Prostate gland (tissue), 2 donors: ENCODE measurements around the gene APBA2. TPM values are rescaled to one million over a fixed set of nuclear protein-coding genes. Genes with fewer than 3 reads are reported as not detected.

Experiments
- DNase-seq: peaks from one replicate; pipeline ENCODE4 v3.0.0-alpha.2; 2019; ENCODE audit warnings: low spot score
- H3K27ac ChIP-seq, 2 donors: fragments of 200-600 bp; sonication (generic); 2 replicates each; pipeline ENCODE4 v1.5.1; 2017 to 2019
- H3K27me3 ChIP-seq: fragments of 200-600 bp; sonication (generic); replicated peaks from 2 replicates; pipeline ENCODE4 v1.5.1; 2019; ENCODE audit not compliant: insufficient read depth
- H3K36me3 ChIP-seq, 2 donors: fragments of 200-600 bp; sonication (generic); 1 replicate in 1 of 2; 2 replicates in 1 of 2; pipeline versions ENCODE4 v1.5.1 to v1.8.1; 2017 to 2019
- H3K4me1 ChIP-seq: fragments of 200-600 bp; sonication (generic); replicated peaks from 2 replicates; pipeline ENCODE4 v1.5.1; 2019
- H3K4me3 ChIP-seq, 2 donors: fragments of 200-600 bp; sonication (generic); 2 replicates each; pipeline ENCODE4 v1.5.1; 2017 to 2019
- H3K9me3 ChIP-seq: fragments of 200-600 bp; sonication (generic); 2 replicates; pipeline ENCODE4 v1.5.1; 2017
- POLR2A ChIP-seq: fragments of 450-650 bp; IDR thresholded peaks from one replicate; pipeline ENCODE4 v1.6.1; 2016; ENCODE audit warnings: antibody characterized with exemption, mild to moderate bottlenecking
- POLR2AphosphoS5 ChIP-seq: sonication (generic); formaldehyde crosslinking; IDR thresholded peaks from one replicate; pipeline ENCODE4 v1.6.1; 2017; ENCODE audit warnings: antibody characterized with exemption
- WGBS: methylation state at CpG from one replicate; pipeline ENCODE4 v1.1.5; 2018; 5-methylcytosine and 5-hydroxymethylcytosine counted together
- intact Hi-C: fragments of 100-400 bp; cut with DNase I; formaldehyde crosslinking; loops from one replicate; pipeline ENCODE4 v1.14.2; 2022
- total RNA-seq, 2 donors: library from RNA; depleted of rRNA; stranded (reverse); fragments of >200 nt; gene quantifications; one replicate each; pipeline ENCODE4 v1.1.0, GENCODE V29; 2016
- TF ChIP-seq, protein P1 (sequence below), 4 experiments: fragments of 200-600 bp in 2 of 4; fragments of 450-650 bp in 2 of 4; sonication (generic) in 2 of 4; IDR thresholded peaks; 1 replicate in 3 of 4; 2 replicates in 1 of 4; pipeline ENCODE4 v1.5.1; 2016 to 2019; ENCODE audit warnings: antibody characterized with exemption in 4 of 4, mild to moderate bottlenecking in 2 of 4, moderate library complexity in 2 of 4

The APBA2 gene
- total RNA-seq, 2 donors from 2014 or later = 2.6 to 25.3 TPM

DNA sequence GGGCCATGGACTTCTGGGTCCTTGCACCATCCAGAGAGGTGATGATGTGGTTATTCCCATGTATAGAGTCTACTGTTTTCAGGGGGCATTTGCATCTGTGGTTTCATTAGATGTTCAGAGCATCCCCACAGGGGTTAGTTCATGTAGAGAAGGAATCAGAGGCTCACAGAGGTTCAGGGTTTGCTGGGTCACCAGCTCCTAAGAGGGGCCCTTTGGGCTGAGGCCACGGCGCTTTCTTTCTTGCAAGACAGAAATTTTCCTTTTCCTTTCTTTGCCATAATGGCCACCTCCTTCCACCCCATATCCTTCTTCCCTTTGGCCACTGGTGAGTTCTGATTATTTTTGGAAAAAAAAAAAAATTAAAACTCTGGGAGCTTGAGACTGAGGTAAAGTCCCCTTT, 62.3 kb downstream of the APBA2 start:
- H3K4me3 ChIP-seq = no peak overlapping the region
- no peaks in the 10 kb centered on the region for H3K27me3 ChIP-seq
- no peaks in the 10 kb centered on the region for H3K9me3 ChIP-seq
- TF ChIP-seq, protein P1, sequence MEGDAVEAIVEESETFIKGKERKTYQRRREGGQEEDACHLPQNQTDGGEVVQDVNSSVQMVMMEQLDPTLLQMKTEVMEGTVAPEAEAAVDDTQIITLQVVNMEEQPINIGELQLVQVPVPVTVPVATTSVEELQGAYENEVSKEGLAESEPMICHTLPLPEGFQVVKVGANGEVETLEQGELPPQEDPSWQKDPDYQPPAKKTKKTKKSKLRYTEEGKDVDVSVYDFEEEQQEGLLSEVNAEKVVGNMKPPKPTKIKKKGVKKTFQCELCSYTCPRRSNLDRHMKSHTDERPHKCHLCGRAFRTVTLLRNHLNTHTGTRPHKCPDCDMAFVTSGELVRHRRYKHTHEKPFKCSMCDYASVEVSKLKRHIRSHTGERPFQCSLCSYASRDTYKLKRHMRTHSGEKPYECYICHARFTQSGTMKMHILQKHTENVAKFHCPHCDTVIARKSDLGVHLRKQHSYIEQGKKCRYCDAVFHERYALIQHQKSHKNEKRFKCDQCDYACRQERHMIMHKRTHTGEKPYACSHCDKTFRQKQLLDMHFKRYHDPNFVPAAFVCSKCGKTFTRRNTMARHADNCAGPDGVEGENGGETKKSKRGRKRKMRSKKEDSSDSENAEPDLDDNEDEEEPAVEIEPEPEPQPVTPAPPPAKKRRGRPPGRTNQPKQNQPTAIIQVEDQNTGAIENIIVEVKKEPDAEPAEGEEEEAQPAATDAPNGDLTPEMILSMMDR (IDR thresholded peaks at IDR 0.05) = no peak
- no peak for TF ChIP-seq POLR2AphosphoS5
- TF ChIP-seq POLR2A = no peak
- 92% methylated on average over 2 of the region's 2 CpGs for whole genome bisulfite sequencing
- no peak overlapping the region for H3K27ac ChIP-seq
- no peaks in the 10 kb centered on the region for H3K4me1 ChIP-seq
- DNase-seq = no peak
- no peaks in the 10 kb centered on the region for H3K36me3 ChIP-seq
- intact Hi-C loops = no loop called here

DNA sequence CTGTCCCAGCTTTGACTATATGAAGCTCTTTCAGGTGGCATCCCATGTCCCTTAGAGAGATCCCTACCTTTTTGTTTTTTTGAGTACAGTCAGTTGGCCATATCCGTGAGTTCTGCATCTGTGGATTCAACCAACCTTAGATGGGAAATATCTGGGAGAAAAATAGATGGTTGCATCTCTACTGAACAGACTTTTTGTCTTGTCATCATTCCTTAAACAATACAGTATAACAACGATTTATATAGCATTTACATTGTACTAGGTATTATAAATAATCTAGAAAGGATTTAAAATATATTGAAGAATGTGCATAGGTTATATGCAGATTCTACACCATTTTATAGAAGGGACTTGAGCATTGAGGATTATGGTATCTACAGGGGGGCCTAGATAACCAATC, 65.1 kb downstream of the APBA2 start:
- Histone ChIP-seq H3K36me3 (no peaks in the 10 kb centered on the region), H3K27ac (no peak overlapping the region), H3K4me3 (no peak overlapping the region), H3K4me1 (no peaks in the 10 kb centered on the region), H3K27me3 (no peaks in the 10 kb centered on the region), H3K9me3 (no peaks in the 10 kb centered on the region)
- TF ChIP-seq POLR2A (no peak), POLR2AphosphoS5 (no peak)
- TF ChIP-seq, protein P1 (IDR thresholded peaks at IDR 0.05) = no peak
- intact Hi-C loops = no loop called here
- 90% methylated on average over 2 of the region's 2 CpGs for WGBS
- DNase-seq = no peak

DNA sequence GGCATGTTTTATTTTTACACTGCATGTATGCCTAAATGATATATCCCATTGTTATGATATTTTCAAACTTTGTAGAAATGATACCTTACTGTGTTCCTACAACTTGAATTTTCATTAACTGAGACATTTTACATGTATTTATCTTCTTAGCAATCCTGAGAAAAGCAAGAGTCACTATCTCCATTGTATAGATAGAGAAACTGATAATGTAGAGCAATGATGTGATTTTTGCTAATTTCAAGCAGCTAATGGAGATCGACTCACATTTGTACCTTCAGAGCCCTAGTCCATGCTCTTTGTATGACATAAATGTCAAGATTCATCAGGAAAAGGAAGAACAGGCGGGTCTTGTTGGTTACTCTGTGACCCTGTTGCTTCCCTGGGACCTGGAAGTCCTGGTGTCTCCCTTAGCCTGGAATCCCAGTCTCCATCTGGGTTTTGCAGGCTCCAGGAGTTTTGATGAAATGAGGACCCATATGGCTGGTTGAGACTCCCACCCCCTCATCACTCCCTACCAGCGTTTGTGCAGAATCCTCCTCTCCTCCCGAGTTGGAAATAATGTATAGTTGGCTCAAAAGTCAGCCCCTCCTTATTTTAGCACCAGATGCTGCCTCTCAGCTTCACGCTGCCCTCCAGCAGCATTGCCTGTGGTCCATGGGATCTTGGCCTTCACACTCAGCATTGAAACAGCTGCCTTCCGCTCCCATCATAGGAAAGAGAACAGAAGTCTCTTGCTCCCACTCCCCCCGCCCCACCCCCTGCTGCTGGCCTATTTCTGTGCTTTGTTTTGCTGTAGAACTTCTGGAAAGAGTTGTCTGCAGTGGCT, 67.1 kb downstream of the APBA2 start:
- Histone ChIP-seq H3K9me3 (no peaks in the 10 kb centered on the region), H3K36me3 (no peaks in the 10 kb centered on the region), H3K4me3 (no peak overlapping the region), H3K27me3 (no peaks in the 10 kb centered on the region), H3K27ac (no peak overlapping the region), H3K4me1 (no peaks in the 10 kb centered on the region)
- 76% methylated on average over 7 of the region's 7 CpGs for WGBS
- TF ChIP-seq POLR2A (no peak), POLR2AphosphoS5 (no peak)
- TF ChIP-seq, protein P1 (IDR thresholded peaks at IDR 0.05) = no peak
- intact Hi-C loops = no loop called here
- DNase-seq = no peak

DNA sequence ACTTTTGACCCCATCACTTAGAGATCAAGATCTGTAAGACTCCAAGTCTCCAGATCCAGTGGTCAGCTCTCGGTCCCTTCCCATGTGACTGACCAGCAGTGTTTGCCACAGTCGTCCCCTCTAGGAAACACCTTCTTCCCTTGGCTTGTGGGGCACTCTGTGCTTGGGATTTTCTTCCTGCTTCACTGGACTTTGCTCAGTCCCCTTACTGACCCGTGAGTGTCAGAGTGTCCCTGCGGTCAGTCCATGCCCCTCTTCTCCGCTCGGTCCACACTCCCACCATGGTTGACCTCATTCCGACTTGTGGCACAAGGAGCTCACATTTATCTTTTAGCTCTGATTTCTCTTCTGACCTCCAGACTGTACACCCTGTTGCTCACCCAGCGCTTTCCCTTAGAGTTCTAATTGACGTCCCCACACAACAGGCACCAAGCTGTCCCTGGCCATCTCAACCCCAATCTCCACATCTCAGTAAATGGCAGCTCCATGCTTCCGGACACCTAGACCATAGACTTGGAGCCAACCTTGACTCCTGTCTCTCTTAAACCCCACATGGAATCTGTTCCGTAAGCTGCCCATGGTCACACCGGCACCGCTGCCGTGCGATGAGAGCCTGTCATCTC, 67.9 kb downstream of the APBA2 start:
- intact Hi-C loops = no loop called here
- DNase-seq = no peak
- Histone ChIP-seq H3K9me3 (no peaks in the 10 kb centered on the region), H3K36me3 (no peaks in the 10 kb centered on the region), H3K27ac (no peak overlapping the region), H3K4me1 (no peaks in the 10 kb centered on the region), H3K27me3 (no peaks in the 10 kb centered on the region), H3K4me3 (no peak overlapping the region)
- 91% methylated on average over 15 of the region's 15 CpGs for WGBS
- TF ChIP-seq, protein P1 (IDR thresholded peaks at IDR 0.05) = no peak
- TF ChIP-seq POLR2AphosphoS5 (no peak), POLR2A (no peak)
